ENCODE measurements around the gene RNF212. TPM values are rescaled to one million over a fixed set of nuclear protein-coding genes. Genes with fewer than 3 reads are reported as not detected.

RNF212 gene
- total RNA-seq, 1 experiment from 2014 or later: not detected

GRCh38 chr4:1092983-1093361 lies 20.4 kb downstream of the RNF212 start:
- Histone ChIP-seq H3K27me3 (ENCODE audit: low read length) (no peaks in the 10 kb centered on the region), H3K9ac (ENCODE audit: low read length) (no peak overlapping the region), H3K36me3 (ENCODE audit: low read depth, low read length) (no peaks in the 10 kb centered on the region), H3K9me3 (ENCODE audit: low read length) (no peaks in the 10 kb centered on the region), H3K27ac (ENCODE audit: low read length) (no peak overlapping the region), H3F3A (ENCODE audit: low read length, unreplicated experiment) (no peaks in the 10 kb centered on the region), H4K20me1 (ENCODE audit: low read length) (no peaks in the 10 kb centered on the region), H3K79me2 (ENCODE audit: low read length) (no peaks in the 10 kb centered on the region), H2AFZ (ENCODE audit: low read length) (no peak overlapping the region), H3K4me3 (ENCODE audit: low read length) (no peak overlapping the region), H3K9me2 (replicated peaks; ENCODE audit: low read length) (no peaks in the 10 kb centered on the region), H3K4me1 (ENCODE audit: insufficient read depth, low read length) (no peaks in the 10 kb centered on the region), H3K4me2 (ENCODE audit: low read length) (no peak overlapping the region)
- intact Hi-C loops (cut with micrococcal nuclease): no loop called here
- ChIA-PET POLR2A (ENCODE audit: unreplicated experiment) (interaction anchor here (0.6 kb wide), 1 partner anchor 60 kb away, joined by 3 read pairs; no protein-coding TSS in a partner anchor), CTCF (no interaction called here)
- ATAC-seq: no peak
- no TSS peak for BruUV-seq (replicated peaks)
- DNase-seq: no peak
- TF ChIP-seq EZH2phosphoT487 (IDR thresholded peaks at IDR 0.05; ENCODE audit: borderline replicate concordance, low read length) (no peak), CTCF (conservative IDR thresholded peaks at IDR 0.05; ENCODE audit: low read depth, low read length) (no peak), EZH2 (IDR thresholded peaks at IDR 0.05; ENCODE audit: low read length, unreplicated experiment) (no peak)

- ATAC-seq: no peak
- POLR2A ChIA-PET (ENCODE audit: unreplicated experiment): no interaction called here
Measured at GRCh38 chr4:1092026-1092982, 21.1 kb downstream of the RNF212 start.

More at GRCh38 chr4:1092026-1092982, 21.1 kb downstream of the RNF212 start:
- no peaks in the 10 kb centered on the region for H3F3A ChIP-seq (ENCODE audit: low read length, unreplicated experiment)
- H2AFZ ChIP-seq (ENCODE audit: low read length): no peak overlapping the region
- H3K36me3 ChIP-seq (ENCODE audit: low read depth, low read length): no peaks in the 10 kb centered on the region
- intact Hi-C loops (cut with micrococcal nuclease): no loop called here
- H3K9ac ChIP-seq (ENCODE audit: low read length): no peak overlapping the region
- DNase-seq: no peak
- H3K4me2 ChIP-seq (ENCODE audit: low read length): no peak overlapping the region
- no peaks in the 10 kb centered on the region for H3K9me3 ChIP-seq (ENCODE audit: low read length)
- no peaks in the 10 kb centered on the region for H3K9me2 ChIP-seq (replicated peaks; ENCODE audit: low read length)
- no peak overlapping the region for H3K27ac ChIP-seq (ENCODE audit: low read length)
- no peak overlapping the region for H3K4me3 ChIP-seq (ENCODE audit: low read length)
- CTCF ChIA-PET: no interaction called here
- no peaks in the 10 kb centered on the region for H4K20me1 ChIP-seq (ENCODE audit: low read length)
- H3K4me1 ChIP-seq (ENCODE audit: insufficient read depth, low read length): no peaks in the 10 kb centered on the region
- H3K79me2 ChIP-seq (ENCODE audit: low read length): no peaks in the 10 kb centered on the region
- BruUV-seq (replicated peaks): no TSS peak
- TF ChIP-seq EZH2 (IDR thresholded peaks at IDR 0.05; ENCODE audit: low read length, unreplicated experiment) (no peak), EZH2phosphoT487 (IDR thresholded peaks at IDR 0.05; ENCODE audit: borderline replicate concordance, low read length) (no peak), CTCF (conservative IDR thresholded peaks at IDR 0.05; ENCODE audit: low read depth, low read length) (no peak)
- no peaks in the 10 kb centered on the region for H3K27me3 ChIP-seq (ENCODE audit: low read length)
